NCI-H524 (cell line): ENCODE data around the gene USP36.
A peak's percentile ranks its signal among the peaks of the same experiment; 100 is the strongest.

Experiments
- DNase-seq, 2 experiments: peaks; one replicate each; lab custom pipeline; 2025; lab: John Stamatoyannopoulos, UW

The USP36 gene

DNA sequence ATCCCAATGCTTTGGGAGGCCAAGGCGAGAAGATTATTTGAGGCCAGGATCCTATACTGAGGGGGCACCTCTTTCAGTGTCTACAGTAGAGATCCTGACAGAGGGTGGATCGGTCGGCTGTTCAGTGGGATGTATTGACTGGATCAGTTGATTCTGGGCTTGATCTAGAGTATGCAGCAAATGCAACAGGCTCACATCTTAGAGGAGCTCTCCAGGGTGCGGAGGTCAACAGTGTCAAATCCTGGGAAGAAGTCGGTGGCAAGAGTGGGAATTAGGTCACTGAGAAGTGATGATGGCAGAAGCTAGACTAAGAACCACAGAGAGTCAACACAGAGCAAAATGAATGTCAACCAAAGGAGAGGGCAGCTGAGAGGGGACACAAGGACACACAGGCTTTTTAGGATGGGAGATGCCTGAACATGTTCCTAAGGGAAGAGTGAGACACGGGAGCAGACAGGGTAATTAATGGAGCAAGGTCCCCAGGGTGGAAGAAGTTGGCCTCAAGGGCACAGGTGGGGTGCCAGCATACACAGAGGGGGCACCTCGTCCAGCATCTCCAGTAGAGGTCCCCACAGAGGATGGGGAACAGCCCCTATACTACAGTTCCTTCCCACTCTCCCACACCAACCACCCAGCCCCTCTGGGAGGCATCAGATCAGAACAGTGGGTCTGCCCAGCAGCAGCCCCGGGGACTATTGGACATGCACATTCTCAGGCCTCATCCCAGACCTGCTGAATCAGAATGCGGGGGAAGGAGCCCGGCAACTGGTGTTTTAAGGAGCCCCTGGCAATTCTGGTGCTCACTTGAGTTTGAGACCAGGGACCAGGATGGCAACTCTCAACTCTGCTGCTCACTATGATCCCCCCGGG, 48.5 kb downstream of the USP36 start:
- no peak for DNase-seq

DNA sequence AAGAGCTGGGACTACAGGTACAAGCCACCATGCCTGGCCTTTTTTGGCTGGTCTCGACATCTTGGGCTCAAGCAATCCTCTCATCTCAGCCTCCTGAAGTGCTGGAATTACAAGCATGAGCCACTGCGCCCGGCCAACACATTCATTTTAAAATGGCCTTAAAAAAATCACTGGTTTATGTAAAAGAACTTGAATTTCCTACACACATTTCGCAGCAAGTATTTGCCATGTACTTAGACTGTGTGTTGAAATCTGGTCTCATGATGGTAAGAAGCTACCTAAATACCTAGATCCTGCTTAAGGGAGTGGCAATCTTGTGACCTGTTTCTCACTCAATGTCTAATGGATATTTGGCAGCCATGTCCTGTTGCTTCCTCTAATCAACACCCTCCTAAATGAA, 50.1 kb downstream of the USP36 start:
- no peak for DNase-seq

DNA sequence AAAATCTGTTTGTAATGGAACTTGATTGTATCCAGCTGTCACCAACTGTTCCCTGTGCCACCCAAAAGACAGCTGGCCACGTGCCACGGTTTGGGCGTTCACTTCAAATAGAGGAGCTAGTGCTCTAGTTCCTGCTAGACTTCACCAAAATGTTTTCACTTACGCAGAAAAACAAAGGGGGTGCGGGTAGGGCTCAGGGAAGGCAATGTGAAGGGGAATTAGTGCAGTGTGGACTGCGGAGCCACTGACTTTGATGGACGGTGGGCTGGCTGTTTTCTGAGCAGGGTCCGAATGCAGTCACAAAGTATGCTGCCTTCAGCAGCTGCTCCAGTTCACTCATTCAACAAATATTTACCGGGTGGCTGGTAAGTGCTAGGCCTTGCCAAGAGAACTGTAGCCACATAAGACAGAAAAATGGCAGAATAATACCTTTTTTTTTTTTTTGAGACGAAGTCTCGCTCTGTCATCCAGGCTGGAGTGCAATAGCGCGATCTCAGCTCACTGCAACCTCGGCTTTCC, 50.9 kb downstream of the USP36 start:
- DNase-seq = no peak

DNA sequence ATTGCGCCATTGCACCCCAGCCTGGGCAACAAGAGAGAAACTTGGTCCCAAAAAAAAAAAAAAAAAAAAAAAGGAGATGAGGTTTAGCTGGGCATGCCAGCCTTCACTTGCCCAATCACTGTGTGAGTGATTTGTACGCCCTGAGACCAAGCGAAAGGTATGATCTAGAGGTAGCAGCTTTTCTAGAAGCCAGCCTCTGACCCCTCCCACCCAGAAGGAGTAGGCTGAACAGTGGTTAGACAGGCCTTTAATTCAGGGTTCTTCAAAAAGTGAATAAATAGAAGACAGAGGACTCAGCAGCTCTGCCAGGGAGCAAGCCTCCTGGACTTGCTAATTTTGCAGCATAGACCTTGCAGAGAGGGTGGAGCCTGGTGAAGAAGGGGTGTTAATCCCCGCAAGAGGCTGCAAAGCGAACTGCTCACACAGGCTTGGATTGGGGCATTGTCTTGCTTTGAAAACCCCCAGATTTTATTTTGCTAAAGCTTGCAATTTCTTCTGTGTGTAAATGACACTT, 51.4 kb downstream of the USP36 start:
- peak; percentile 95 to 97 for DNase-seq

DNA sequence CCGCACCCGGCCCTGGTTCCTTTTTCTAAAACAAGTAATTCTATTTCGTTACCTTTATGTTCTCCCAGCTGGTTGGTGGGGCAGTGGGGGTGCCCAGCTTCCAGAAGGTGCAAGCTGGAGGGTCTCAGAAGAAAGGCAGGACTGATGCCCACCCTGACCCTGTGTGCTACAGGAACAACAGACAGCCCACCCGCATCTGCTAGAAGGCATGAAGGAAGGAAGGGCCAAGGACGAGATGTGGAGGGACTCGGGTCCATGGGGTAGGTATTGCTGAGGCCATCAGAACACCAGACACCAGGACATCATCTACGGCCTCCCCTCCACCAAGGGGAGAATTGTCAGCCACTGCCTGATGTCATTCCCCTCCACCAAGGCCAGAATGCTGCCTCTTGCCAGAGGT, 52.2 kb downstream of the USP36 start:
- no peak for DNase-seq

DNA sequence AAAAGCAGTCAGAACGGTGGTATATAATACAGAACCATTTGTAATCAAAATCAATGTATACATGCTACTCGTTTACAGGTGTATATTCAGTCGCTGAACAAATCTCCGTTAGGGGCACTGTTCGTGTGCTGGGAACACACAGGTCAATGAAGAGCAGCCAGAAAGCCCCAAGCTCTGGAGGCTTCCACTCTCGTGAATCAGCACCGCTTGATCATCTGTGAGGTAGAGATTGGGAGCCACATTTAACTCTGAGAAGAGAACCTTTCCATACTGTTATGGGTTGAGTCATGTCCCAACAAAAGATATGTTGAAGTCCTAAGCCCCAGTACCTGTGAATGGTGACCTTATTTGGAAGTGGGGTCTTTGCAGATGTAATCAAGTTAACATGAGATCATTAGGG, 53.2 kb downstream of the USP36 start:
- no peak for DNase-seq

DNA sequence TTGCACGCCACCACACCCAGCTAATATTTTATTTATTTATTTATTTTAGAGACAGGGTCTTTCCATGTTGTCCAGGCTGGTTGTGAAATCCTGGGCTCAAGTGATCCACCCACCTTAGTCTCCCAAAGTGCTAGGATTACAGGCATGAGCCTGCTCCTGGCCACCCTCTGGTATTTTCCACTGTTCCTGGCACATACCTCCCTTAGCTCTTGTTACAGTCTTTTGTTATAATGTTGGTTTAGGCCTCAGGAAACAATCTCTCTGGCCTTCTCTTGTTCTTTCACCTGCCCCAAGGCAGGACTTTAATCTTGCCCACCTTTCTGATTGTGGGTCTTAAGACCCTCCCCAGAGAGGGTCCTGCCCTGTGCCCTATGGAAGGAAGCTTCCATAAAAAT, 55.0 kb downstream of the USP36 start:
- DNase-seq = no peak

DNA sequence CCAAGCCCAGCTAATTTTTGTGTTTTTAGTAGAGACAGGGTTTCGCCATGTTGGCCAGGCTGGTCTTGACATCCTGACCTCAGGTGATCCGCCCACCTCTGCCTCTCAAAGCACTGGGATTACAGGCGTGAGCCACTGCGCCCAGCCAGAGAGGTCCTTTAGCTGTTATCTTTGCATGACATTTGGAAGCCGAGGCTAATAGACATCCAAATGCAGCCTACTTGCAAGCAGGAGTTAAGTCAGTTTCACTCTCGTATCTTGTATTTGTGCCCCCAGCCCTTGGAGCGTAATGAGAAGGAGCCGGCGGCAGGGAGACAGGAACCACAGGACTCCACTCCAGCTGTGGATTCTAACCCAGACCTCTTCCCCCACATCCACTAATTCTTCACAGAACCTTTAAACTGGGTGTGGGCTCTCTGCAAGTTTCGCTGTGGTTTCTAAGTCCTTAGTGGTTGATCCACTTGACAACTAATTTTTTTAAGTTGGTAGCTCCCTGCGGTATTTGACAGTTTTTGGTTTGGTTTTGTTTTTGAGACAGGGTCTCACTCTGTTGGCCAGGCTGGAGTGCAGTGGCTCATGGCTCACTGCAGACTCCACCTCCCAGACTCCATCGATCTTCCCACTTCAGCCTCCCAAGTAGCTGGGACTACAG, 55.5 kb downstream of the USP36 start:
- no peak for DNase-seq

DNA sequence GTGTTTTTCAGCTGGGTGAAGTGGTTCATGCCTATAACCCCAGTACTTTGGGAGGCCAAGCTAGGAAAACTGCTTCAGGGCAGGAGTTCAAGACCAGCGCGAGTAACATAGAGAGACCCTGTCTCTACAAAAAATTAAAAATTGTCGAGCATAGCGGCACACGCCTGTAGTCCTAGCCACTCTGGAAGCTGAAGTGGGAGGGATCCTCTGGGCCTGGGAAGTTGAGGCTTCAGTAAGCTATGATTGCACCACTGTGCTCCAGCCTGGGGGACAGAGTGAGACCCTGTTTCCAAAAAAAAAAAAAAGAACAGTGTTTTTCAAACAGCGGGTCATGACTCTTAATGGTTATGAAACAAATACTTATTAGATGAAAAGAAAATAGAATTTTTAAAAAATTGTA, 56.3 kb downstream of the USP36 start:
- no peak for DNase-seq

DNA sequence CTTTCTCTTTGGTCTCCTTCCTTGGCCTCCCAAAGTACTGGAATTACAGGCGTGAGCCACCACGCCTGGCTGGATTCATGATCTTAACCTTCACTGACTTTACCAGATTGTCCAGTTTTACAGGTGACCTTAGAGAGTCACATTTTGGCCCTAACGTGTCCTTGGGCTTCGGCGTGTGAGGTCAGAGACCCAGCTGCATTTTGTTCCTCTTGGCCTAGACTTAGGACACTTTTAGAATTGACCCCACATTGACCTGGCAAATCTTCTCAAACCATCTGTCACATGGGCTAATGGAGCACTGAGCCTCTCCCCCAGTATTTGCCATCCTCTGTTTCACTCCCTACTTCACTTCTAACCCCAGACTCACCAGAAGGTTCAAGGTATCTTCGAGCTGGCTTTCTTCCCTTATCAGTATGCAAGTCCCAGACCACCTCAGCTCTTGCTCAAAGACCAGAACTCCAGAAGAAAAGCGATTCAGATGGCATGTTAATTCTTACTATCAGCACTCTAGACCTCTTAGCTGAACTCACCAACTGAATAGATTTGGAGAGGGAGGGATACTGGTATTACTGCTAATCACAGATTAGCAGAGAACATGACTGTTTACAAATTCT, 56.8 kb downstream of the USP36 start:
- DNase-seq = peak; percentile 87

DNA sequence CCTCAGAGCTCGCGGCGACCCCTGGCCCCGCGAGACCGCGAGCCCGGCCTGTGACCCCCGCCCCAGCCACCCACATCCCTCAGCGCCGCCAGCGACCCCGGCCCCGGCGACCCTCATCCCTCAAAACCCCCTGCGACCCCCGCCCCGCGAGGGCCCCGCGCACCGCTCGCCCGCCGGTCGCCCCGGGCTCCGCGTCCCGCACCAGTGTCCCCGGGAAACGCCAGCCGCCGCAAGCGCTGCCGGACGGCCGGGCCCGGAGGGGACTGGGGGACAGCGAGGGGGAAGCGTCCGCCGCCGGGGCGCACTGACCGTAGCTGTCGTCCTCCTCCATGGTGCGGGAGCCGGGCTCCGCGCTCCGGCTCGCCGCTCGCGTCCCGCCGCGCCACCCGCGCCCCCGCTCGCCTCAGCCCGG, 58.7 kb downstream of the USP36 start, which contains the start of gene CYTH1:
TSS of gene CYTH1 (minus strand) at position 381 of the 412 bp plus-strand sequence. CDS start at position 331, 50 bp downstream.
- no peak for DNase-seq

DNA sequence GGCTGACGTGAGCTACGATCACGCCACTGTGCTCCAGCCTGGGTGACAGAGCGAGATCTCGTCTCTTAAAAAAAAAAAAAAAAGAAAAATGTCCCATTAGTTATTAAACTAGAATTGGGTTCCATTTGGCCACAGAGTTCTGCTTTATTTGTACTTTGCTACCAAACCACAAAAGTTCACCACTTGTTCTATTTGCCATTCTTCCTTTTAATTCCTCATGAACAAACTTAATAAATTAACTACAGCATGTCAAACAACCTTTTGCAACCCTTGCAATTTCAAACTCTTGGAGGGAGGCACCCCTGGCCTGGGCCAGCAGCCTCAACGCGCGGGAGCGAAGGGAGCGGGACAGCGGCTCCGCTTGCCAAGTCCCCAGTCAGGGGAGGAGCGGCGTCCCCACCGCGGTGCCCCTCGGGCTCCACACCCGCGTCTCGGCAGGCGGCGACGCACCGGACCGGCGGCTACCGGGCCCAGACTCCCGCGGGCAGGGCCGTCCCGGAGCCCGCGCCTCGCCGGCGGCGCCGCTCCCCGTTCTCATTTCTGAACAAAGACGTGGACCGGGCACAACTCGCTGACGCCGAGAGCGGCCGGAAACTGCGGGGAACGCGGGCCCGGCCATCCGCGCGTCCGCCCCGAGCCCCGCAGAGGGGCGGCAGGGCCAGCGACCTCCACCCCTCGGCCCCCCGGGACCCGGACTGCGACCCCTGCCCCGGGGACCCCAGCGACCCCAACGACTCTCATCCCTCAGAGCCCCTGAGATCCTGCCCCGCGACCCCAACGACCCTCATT, 59.3 kb downstream of the USP36 start:
- DNase-seq = peak in 1 of 2 experiments; percentile 54

DNA sequence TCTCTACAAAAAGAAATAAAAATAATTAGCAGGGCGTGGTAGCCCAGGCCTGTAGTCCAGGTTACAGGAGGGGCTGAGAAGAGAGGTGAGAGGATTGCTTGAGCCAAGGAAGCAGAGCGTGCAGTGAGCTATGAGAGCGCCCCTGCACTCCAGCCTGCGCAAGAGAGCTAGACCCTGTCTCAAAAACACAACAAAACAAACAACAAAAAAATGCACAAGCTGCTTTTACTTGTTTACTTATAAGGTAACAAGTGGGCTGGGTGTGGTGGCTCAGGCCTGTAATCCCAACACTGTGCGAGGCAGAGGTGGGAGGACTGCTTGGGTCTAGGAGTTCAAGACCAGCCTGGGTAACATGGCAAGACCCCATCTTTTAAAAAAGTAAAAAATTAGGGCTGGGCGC, 60.3 kb downstream of the USP36 start:
- no peak for DNase-seq

DNA sequence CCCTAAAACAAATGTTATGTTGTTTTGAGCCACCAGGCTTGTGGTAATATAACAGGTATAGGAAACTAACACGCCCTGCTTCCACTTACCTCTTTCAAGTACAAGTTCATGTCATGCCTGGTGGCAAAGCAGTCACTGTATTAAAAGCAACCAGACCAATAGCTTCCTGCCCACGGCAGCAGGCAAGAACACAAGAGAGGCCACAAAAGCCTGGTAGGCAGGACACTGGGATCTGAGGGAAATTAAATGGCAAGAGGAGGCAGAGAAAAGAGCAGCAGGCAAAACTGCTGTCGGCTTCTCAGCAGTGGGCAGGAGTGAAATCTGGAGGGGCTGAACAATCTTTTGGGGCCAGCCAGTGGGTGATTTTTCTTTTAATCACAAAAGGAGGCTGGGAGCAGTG, 60.8 kb downstream of the USP36 start:
- peak; percentile 65 to 81 for DNase-seq

DNA sequence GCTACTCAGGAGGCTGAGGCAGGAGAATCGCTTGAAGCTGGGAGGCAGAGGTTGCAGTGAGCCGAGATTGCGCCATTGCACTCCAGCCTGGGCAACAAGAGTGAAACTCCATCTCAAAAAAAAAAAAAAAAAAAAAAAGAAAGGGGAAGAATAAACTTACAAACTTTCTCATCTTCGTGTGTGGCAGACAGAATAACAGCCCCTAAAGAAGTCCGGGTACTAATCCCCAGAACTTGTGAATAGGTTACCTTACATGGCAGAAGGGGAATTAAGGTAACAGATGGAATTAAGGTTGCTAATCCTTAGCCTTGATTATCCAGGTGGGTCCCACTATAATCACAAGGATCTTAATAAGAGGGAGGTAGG, 61.3 kb downstream of the USP36 start:
- DNase-seq = peak; percentile 90 to 96

DNA sequence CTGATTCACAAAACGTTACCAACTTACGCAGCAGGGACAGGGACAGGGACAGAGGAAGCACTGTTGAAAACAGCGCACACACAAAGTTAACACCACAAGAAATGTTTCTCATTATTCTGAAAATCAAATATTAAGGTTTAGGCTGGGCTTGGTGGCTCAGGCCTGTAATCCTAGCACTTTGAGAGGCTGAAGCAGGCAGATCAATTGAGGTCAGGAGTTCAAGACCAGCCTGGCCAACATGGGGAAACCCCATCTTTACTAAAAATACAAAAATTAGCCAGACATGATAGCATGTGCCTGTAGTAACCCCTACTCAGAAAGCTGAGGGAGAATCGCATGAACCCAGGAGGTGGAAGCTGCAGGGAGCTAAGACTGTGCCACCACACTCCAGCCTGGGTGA, 62.7 kb downstream of the USP36 start:
- DNase-seq = no peak

DNA sequence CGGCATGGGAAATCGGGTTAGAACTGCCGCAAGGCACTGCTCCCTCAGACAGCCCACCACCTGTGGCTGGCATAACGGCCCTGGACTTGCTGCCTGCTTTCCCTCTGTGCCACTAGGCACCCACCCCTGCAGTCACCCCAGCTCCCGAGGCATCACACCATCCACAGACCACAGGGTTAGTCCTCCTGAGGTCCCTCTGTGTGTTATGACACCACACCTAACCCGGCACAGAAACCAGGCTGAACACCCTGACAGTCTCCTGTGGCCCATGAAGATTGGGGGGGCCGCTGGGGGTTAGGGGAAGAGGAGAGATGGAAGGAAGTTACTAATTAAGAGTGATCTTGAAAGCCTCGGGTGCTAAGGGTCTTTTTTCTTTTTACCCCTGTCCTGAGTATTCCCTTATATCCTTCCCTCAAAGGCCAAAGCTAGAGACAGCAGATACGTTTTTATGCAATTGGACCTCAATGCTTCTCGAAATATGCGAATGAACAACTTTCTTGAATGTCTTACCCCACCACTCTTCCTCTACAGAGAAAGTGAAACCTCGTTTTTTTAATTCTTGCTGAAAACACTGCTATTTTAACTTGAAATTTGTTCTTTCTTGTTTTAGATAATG, 65.5 kb downstream of the USP36 start:
- DNase-seq = no peak

DNA sequence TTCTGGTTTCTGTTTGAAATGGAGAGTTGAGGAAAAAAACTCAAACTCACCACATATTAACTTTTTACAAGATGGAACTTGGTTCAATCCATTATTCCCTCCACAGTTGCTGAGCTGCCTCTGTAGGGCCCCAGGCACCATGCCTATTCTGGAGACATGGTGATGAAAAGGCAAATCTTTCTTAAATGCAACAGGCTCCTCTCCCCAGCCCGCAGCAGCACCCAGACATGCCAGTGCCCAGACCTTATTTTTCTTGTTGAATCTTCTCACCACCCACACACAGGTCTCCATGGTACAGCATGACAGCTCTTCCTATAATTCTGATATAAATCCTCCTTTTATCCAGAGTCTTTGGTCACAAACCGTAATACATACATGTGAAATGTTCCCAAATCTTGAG, 66.2 kb downstream of the USP36 start:
- DNase-seq = no peak

DNA sequence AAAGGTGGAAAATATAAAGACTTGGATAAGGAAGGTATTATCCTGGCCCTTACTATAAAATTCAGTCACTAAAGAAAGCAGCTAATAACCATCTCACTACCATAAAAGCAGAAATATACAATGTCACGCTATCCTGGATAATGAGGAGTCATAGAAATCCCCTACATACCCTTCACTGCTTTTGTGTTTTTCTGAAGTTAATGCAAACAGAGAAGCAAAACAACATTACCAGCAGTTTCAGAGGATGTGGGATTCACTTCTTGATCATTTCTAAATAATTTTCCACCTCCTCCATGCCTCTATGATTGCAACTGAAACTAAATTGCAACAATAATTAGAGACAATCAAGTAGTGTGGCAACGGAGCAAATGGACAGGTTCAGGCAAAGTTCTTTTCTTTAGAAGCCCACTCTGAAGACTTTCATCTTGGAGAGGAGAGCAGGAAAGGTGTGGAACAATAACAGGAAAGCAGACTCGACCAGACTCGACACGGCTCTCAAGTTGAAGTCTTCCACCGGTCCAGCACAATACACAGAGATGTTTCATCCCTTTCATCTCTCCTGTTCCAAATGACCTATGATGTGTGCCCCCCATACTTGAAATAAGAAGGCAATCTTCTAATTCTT, 68.7 kb downstream of the USP36 start:
- DNase-seq = no peak

DNA sequence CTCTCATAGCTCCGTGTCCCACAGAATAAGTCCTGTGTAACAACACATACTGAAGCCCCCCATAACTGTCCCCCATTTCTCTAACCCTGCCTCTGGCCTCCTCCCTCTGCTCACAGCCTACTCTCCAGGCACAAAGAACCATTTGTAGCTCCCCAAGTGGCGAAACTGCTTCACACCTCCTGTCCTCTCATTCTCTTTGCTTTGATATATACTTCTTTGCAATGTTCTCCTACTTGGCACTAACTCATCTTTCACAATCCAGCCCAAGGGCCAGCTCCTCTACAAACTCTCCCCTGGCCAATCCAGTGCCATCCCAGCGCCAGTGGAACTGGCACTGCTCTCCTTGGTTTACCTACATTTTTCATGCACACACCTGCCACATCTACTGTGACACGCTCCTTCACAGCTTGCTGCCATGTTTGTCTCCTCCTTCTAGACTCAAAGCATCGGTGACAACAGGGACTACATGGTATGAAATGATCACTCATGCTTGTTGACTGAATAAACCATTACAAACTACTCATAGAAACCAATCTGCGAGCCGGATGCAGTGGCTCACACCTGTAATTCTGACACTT, 71.3 kb downstream of the USP36 start:
- DNase-seq = no peak

DNA sequence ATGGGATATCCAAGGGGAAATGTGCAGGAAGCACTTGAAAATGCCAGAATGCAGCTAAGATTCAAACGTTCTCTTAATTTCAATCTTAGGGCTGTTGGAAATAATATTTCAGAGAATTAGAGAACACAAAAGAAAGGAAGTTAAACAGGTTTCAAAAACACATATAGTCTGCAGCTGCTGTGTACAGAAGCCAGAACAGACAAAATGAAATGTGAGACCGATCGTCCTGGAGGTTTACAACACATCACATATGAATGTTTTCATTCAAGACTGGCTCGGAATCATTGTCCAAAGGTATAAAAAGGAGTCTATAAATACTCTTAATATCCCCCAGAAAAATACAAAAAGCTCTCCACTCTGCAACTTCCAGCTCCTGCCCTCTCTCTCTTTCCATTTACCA, 72.8 kb downstream of the USP36 start:
- DNase-seq = no peak
